HL-60 (cell line): ENCODE results near the gene NMUR2.

Experiments used
- CTCF ChIP-seq: IDR thresholded peaks from one replicate; pipeline ENCODE4 v1.5.1; 2011; ENCODE audit warnings: low read length, control low read depth, inconsistent platforms; ENCODE audit not compliant: insufficient read depth
- GABPA ChIP-seq: IDR thresholded peaks from 2 replicates; pipeline ENCODE4 v1.6.1; 2012; ENCODE audit warnings: low read depth
- POLR2AphosphoS5 ChIP-seq: IDR thresholded peaks from 2 replicates; pipeline ENCODE4 v1.6.1; 2012; ENCODE audit warnings: low read depth
- SPI1 ChIP-seq: IDR thresholded peaks from 2 replicates; pipeline ENCODE4 v1.6.1; 2012; ENCODE audit warnings: low read depth, mild to moderate bottlenecking, borderline replicate concordance

GRCh38 chr5:152389208-152389849 is 15.8 kb downstream of the NMUR2 start:
- TF ChIP-seq CTCF (no peak), POLR2AphosphoS5 (no peak), SPI1 (no peak), GABPA (no peak)
